GM12872 (cell line): Measurements from ENCODE around the gene KAT2B.

ENCODE experiments used
- TF ChIP-seq, protein P1 (sequence below): IDR thresholded peaks from 3 replicates; pipeline ENCODE4 v1.5.1; 2011; ENCODE audit warnings: low read depth, mild to moderate bottlenecking, low read length, moderate library complexity; ENCODE audit not compliant: insufficient read depth

KAT2B gene

GRCh38 chr3:20105513-20106280 lies 65.5 kb downstream of the KAT2B start:
- TF ChIP-seq, protein P1, sequence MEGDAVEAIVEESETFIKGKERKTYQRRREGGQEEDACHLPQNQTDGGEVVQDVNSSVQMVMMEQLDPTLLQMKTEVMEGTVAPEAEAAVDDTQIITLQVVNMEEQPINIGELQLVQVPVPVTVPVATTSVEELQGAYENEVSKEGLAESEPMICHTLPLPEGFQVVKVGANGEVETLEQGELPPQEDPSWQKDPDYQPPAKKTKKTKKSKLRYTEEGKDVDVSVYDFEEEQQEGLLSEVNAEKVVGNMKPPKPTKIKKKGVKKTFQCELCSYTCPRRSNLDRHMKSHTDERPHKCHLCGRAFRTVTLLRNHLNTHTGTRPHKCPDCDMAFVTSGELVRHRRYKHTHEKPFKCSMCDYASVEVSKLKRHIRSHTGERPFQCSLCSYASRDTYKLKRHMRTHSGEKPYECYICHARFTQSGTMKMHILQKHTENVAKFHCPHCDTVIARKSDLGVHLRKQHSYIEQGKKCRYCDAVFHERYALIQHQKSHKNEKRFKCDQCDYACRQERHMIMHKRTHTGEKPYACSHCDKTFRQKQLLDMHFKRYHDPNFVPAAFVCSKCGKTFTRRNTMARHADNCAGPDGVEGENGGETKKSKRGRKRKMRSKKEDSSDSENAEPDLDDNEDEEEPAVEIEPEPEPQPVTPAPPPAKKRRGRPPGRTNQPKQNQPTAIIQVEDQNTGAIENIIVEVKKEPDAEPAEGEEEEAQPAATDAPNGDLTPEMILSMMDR, result no peak

DNA sequence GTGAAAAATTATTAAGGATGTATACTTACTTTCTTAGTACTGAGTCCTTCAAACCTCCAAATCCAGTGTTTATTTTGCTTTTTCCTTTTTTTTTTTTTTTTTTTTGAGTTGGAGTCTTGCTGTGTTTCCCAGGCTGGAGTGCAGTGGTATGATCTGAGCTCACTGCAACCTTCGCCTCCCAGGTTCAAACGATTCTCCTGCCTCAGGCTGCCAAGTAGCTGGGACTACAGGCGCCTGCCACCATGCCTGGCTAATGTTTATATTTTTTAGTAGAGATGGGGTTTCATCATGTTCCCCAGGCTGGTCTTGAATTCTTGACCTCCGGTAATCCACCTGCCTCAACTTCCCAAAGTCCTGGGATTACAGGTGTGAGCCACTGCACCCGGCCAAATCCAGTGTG lies 67.5 kb downstream of the KAT2B start:
- TF ChIP-seq, protein P1, result no peak

GRCh38 chr3:20108869-20109268 lies 68.6 kb downstream of the KAT2B start:
- TF ChIP-seq, protein P1, result no peak

DNA sequence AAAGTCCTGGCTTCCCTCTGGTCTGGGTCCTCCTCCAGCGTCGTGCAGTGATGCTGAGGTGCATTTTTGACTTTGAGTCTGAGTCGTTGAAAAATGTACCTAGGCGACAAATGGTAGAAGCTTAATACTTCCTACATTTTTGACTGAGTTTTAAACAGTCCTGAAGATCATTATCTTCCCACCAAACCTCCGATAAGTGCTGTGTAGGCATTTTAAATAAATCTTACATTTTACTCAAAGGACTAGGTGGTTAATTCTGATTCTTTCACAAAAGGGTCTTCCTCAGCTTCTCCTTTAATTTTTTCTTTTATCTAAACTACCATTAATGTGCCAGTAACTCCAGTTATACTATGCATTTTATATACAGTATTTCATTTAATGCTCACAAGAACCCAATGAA lies 70.6 kb downstream of the KAT2B start:
- TF ChIP-seq, protein P1, result no peak

GRCh38 chr3:20111836-20112235 lies 71.6 kb downstream of the KAT2B start:
- TF ChIP-seq, protein P1, result no peak

DNA sequence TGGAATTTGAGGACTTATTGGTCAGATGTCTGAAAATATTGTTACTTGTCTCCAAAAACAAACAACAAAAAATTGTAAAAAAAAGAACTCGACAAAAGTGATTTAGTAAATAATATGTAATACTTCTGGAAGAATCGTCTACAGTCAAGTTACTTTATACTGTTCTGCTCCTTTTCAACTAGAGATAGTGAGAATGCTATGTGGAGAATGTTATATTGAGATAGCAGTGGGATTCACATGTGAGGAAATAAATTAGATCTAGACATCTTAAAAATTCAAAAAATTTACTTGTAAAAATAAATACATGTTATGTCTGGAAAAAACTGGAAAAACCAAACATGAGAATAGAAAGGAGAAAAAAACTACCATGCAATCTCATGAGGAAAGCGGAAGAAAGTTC lies 80.8 kb downstream of the KAT2B start:
- TF ChIP-seq, protein P1, result no peak

GRCh38 chr3:20123131-20123652 lies 82.9 kb downstream of the KAT2B start:
- TF ChIP-seq, protein P1, result no peak
